ENCODE results near the gene KMT2D.
"Not testable (repeated sequence)": the region's sequence is repeated elsewhere in the genome, so short reads cannot be mapped to it uniquely, and the experiment has no call there.

Gene KMT2D

DNA sequence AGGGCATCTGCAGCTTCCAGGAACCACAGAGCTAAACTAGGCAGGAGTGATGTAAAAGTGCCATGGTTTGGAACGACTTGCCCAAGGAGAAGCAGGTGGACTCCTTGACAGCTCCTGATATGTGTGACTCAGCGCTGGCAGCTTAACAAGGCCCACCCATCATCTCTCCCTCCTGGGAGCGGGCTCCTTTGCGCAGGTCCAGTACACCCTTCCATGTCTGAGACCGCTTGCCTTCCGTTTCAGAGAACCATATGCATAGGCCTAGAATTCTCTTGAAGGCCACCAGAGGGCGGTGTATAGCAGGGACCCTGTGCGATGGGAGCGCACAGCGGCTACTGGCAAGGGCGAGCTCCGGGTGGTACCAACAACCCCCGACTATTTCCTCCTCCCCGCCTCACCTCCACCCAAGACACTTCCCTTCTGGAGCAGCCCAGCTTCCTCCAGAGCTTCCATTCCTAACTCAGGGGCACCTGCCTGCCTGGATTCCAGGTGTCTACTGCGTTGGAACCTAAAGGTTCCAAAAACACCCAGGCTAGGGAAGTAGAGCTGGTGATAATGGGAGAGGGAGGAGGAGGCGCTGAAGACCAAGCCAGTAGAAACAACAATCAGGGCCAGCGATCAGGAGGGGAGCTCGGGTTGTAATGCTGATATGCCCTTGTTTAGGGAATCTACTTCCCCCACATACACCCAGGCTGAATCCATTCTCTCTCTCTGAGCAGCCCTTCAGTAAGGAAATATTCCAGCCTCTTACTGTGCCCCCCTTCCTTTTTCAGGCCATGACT is 27.7 kb upstream of the KMT2D start:
- Histone ChIP-seq H3K4me3 (ENCODE audit: insufficient read depth, low read depth, low read length, poor library complexity, severe bottlenecking) (no peak overlapping the region), H3K4me1 (ENCODE audit: control insufficient read depth, insufficient read depth, low read length, poor library complexity, severe bottlenecking) (peaks cover 36% of the 10 kb centered on the region), H3K27me3 (replicated peaks; ENCODE audit: control insufficient read depth, insufficient read depth, low read length, poor library complexity, severe bottlenecking) (peaks cover 41% of the 10 kb centered on the region), H3K36me3 (ENCODE audit: control insufficient read depth, insufficient read depth, low read length) (no peaks in the 10 kb centered on the region), H3K9me3 (ENCODE audit: control insufficient read depth, low read length) (no peaks in the 10 kb centered on the region), H3K27ac (ENCODE audit: insufficient read depth, low read length, poor library complexity, severe bottlenecking) (no peak overlapping the region)
- peak in 2 of 3 donors; percentile 44 to 58 for DNase-seq

DNA sequence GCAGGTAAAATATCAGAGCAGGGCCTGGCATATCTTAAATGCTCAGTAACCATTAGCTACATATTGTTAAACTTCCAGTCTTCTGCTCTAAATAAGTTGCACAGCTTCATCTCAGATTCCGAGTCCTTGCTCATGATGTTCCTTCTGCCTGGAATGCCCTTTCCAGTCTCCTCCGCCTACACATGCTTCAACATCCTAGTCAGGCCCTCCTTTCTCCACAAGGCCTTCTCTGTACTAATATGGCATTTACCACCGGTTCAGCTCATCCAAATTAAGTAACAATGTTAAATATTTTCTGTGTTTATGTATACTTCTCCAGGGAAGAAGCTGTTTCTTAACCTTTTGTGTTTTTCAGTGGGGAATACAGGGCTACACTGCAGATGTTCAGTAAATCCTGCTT is 25.5 kb upstream of the KMT2D start:
- no peaks in the 10 kb centered on the region for H3K9me3 ChIP-seq (ENCODE audit: control insufficient read depth, low read length)
- no peak overlapping the region for H3K27ac ChIP-seq (ENCODE audit: insufficient read depth, low read length, poor library complexity, severe bottlenecking)
- DNase-seq: no peak
- H3K4me1 ChIP-seq (ENCODE audit: control insufficient read depth, insufficient read depth, low read length, poor library complexity, severe bottlenecking): peaks cover 28% of the 10 kb centered on the region
- no peak overlapping the region for H3K4me3 ChIP-seq (ENCODE audit: insufficient read depth, low read depth, low read length, poor library complexity, severe bottlenecking)
- no peaks in the 10 kb centered on the region for H3K36me3 ChIP-seq (ENCODE audit: control insufficient read depth, insufficient read depth, low read length)
- peaks cover 20% of the 10 kb centered on the region for H3K27me3 ChIP-seq (replicated peaks; ENCODE audit: control insufficient read depth, insufficient read depth, low read length, poor library complexity, severe bottlenecking)

DNA sequence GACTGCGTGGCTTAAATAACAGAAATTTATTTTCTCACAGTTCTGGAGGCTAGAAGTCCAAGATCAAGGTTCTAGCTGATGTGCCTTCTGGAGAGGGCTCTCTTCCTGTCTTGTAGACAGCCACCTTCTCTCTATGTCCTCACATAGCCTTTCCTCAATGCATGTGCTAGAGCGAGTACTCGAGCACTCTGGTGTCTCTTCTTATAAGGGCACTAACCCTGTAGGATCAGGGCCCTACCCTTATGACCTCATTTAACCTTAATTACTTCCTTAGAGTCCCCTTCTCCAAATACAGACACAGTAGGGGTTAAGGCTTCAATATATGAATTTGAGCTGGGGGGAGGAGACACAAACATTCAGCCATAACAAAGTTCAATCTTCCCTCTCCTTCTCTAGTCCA is 23.8 kb upstream of the KMT2D start:
- no peak for DNase-seq
- Histone ChIP-seq H3K4me3 (ENCODE audit: insufficient read depth, low read depth, low read length, poor library complexity, severe bottlenecking) (no peak overlapping the region), H3K9me3 (ENCODE audit: control insufficient read depth, low read length) (no peaks in the 10 kb centered on the region), H3K27me3 (replicated peaks; ENCODE audit: control insufficient read depth, insufficient read depth, low read length, poor library complexity, severe bottlenecking) (peaks cover 4% of the 10 kb centered on the region), H3K4me1 (ENCODE audit: control insufficient read depth, insufficient read depth, low read length, poor library complexity, severe bottlenecking) (peaks cover 18% of the 10 kb centered on the region), H3K27ac (ENCODE audit: insufficient read depth, low read length, poor library complexity, severe bottlenecking) (no peak overlapping the region), H3K36me3 (ENCODE audit: control insufficient read depth, insufficient read depth, low read length) (no peaks in the 10 kb centered on the region)

DNA sequence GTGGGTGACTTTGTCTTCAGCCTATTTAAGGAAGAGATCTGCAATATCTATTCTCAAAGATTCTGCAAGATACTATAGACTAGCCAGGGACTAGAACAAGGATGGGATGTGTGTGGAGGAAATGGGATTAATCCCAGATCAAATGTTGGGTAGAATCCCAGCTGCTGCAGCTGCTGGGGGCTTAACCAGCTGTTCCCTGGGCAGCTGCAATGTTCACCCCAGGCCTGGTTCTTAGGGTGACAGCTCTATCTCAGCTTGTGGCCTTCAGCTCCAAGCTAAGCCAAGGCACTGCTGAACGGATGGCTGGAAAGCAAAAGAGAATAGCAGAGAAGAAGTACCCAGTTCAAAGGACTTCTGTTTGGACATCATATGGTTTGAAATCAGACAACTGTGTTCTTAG is 19.2 kb upstream of the KMT2D start:
- DNase-seq: no peak
- no peak overlapping the region for H3K27ac ChIP-seq (ENCODE audit: insufficient read depth, low read length, poor library complexity, severe bottlenecking)
- no peaks in the 10 kb centered on the region for H3K9me3 ChIP-seq (ENCODE audit: control insufficient read depth, low read length)
- H3K4me1 ChIP-seq (ENCODE audit: control insufficient read depth, insufficient read depth, low read length, poor library complexity, severe bottlenecking): no peaks in the 10 kb centered on the region
- H3K27me3 ChIP-seq (replicated peaks; ENCODE audit: control insufficient read depth, insufficient read depth, low read length, poor library complexity, severe bottlenecking): no peaks in the 10 kb centered on the region
- no peak overlapping the region for H3K4me3 ChIP-seq (ENCODE audit: insufficient read depth, low read depth, low read length, poor library complexity, severe bottlenecking)
- no peaks in the 10 kb centered on the region for H3K36me3 ChIP-seq (ENCODE audit: control insufficient read depth, insufficient read depth, low read length)

DNA sequence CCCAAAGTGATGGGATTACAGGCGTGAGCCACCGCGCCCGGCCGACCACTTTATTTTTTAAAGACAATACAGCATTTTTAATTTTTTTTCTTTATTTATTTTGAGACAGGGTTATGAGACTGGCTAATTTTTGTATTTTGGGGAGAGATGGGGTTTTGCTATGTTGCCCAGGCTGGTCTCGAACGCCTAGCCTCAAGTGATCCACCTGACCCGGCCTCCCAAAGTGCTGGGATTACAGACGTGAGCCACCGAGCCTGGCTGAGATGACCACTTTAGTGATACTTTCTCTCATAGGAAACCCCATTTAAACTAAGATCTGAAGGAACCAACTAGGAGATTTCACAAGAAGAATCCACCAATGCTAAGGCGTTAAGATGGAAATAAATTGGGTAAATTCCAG is 10.4 kb upstream of the KMT2D start:
- H3K9me3 ChIP-seq (ENCODE audit: control insufficient read depth, low read length): no peaks in the 10 kb centered on the region
- H3K36me3 ChIP-seq (ENCODE audit: control insufficient read depth, insufficient read depth, low read length): peaks cover 2% of the 10 kb centered on the region
- no peak overlapping the region for H3K4me3 ChIP-seq (ENCODE audit: insufficient read depth, low read depth, low read length, poor library complexity, severe bottlenecking)
- H3K4me1 ChIP-seq (ENCODE audit: control insufficient read depth, insufficient read depth, low read length, poor library complexity, severe bottlenecking): peaks cover 10% of the 10 kb centered on the region
- no peak for DNase-seq
- H3K27me3 ChIP-seq (replicated peaks; ENCODE audit: control insufficient read depth, insufficient read depth, low read length, poor library complexity, severe bottlenecking): no peaks in the 10 kb centered on the region
- no peak overlapping the region for H3K27ac ChIP-seq (ENCODE audit: insufficient read depth, low read length, poor library complexity, severe bottlenecking)

DNA sequence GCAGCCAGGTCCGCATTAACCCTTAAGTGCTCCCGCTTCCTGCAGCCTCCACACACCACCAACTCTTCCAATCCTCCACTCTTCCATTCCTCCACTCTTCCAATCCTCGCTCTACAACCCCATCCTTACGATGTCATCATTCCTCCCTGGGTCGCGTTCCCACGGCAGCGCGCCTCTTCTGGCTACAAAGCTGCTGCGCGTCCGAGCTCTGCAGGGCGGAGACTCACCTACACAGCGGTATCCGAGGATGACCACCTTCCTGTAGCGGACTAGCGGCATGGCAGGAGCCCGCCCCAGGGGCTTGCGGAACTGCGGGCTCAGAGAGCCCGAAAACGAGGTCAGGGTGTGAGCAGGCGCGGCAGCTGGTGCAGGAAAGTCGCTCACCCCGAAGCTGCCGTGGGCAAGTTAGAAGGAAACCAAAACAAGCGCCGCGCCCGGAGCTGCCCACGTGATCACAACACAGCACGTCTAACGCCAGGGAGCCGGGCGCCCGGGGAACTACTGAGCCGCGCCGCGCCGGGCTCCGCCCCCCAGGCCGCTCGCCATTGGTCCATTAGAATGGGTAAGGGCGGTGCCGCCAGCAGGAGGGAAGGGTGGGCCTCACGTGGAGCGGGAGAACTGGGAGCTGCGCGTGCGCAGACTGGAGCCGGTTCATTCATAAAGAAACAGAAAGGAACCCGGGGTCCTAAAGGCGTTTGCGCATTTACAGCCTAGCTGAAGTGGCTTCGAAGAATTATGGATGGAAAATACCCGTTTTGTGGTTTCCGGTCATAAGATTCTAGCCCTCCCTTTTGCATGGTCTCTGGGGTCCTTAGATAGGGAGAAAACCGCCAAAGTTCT is 9.1 kb upstream of the KMT2D start, which contains the start of gene RHEBL1:
TSS of gene RHEBL1 (minus strand) at position 473 of the 840 bp plus-strand sequence. CDS start at position 279, 194 bp downstream.
- H3K27me3 ChIP-seq (replicated peaks; ENCODE audit: control insufficient read depth, insufficient read depth, low read length, poor library complexity, severe bottlenecking): no peaks in the 10 kb centered on the region
- peak within 1 kb of the TSS; percentile 72 for H3K27ac ChIP-seq (ENCODE audit: insufficient read depth, low read length, poor library complexity, severe bottlenecking)
- peak; percentile 98 to 99 (median 98) for DNase-seq
- H3K4me1 ChIP-seq (ENCODE audit: control insufficient read depth, insufficient read depth, low read length, poor library complexity, severe bottlenecking): peaks cover 10% of the 10 kb centered on the region
- no peaks in the 10 kb centered on the region for H3K9me3 ChIP-seq (ENCODE audit: control insufficient read depth, low read length)
- peak within 1 kb of the TSS; percentile 98 for H3K4me3 ChIP-seq (ENCODE audit: insufficient read depth, low read depth, low read length, poor library complexity, severe bottlenecking)
- peaks cover 2% of the 10 kb centered on the region for H3K36me3 ChIP-seq (ENCODE audit: control insufficient read depth, insufficient read depth, low read length)

DNA sequence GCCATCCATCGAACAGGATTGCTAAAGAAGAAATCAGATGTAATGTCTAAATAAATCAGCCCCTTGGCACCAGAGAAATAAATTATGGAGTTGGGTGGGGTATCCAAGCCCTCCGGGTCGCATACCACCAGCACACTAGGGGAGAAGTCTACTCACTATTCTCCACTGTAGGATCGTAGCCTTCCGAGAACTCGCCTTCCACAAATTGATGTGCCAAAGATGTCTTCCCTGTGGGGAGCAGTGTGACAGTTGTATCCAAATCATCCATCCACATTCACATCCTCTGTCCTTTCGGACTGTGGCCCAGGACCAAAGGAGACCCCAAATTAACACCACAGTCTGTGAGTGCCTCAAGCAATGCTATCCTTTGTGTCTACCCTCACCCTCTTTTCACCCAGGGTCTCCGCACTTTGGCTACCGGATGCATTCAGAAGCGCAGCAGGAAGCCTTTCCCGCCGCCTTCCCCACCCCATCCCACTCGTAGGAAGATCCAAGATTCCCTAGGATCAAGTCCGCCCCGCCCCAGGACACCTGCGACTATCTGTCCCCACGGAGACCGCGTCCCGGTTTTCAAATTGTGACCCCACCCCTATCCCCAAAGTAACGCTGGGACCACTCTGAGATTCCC is 8.4 kb upstream of the KMT2D start:
- Histone ChIP-seq H3K27ac (ENCODE audit: insufficient read depth, low read length, poor library complexity, severe bottlenecking) (peak overlapping the region; percentile 72), H3K4me1 (ENCODE audit: control insufficient read depth, insufficient read depth, low read length, poor library complexity, severe bottlenecking) (peaks cover 10% of the 10 kb centered on the region), H3K9me3 (ENCODE audit: control insufficient read depth, low read length) (no peaks in the 10 kb centered on the region), H3K27me3 (replicated peaks; ENCODE audit: control insufficient read depth, insufficient read depth, low read length, poor library complexity, severe bottlenecking) (no peaks in the 10 kb centered on the region), H3K36me3 (ENCODE audit: control insufficient read depth, insufficient read depth, low read length) (peaks cover 2% of the 10 kb centered on the region), H3K4me3 (ENCODE audit: insufficient read depth, low read depth, low read length, poor library complexity, severe bottlenecking) (peak overlapping the region; percentile 98)
- DNase-seq: no peak

DNA sequence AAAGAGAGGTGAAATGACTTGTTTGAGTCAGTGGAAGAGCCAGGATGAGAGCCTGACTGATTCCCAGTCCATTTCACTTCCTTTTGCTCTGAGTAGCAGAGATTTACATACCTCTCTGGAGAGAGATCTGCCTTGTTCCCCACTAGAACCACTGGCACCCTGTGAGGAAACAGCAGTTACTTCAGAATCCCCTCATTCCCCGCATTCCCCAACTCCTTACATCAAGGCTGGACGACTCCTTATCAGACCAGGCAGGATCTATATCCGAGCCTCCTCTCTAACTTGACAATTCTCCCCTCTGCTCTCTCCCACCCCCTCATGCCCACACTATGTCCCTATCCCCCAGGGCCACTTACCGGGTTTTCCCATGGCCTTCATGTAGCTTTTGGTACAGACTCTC is 5.5 kb upstream of the KMT2D start:
- Histone ChIP-seq H3K27me3 (replicated peaks; ENCODE audit: control insufficient read depth, insufficient read depth, low read length, poor library complexity, severe bottlenecking) (no peaks in the 10 kb centered on the region), H3K4me1 (ENCODE audit: control insufficient read depth, insufficient read depth, low read length, poor library complexity, severe bottlenecking) (peaks cover 12% of the 10 kb centered on the region), H3K27ac (ENCODE audit: insufficient read depth, low read length, poor library complexity, severe bottlenecking) (no peak overlapping the region), H3K36me3 (ENCODE audit: control insufficient read depth, insufficient read depth, low read length) (peaks cover 2% of the 10 kb centered on the region), H3K9me3 (ENCODE audit: control insufficient read depth, low read length) (no peaks in the 10 kb centered on the region), H3K4me3 (ENCODE audit: insufficient read depth, low read depth, low read length, poor library complexity, severe bottlenecking) (no peak overlapping the region)
- no peak for DNase-seq

DNA sequence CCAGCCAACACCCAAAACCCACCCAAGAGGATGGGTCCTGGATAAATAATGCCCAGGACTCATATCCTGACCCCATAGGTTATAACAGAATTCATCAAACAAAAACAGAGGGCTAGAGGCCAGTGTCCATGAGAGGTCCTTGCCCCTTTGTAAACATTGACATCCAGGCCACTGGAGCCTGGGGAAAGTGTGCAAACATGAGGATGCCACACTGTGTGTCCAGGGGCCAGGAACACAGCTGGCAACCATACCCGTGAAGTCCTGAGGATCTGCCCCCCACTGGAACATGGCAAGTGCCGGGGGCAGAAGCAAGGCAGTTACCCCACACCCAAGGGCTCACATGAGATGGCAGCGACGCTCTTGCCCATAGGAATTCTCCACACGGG is 4.2 kb upstream of the KMT2D start:
- no peak overlapping the region for H3K27ac ChIP-seq (ENCODE audit: insufficient read depth, low read length, poor library complexity, severe bottlenecking)
- no peaks in the 10 kb centered on the region for H3K9me3 ChIP-seq (ENCODE audit: control insufficient read depth, low read length)
- peaks cover 2% of the 10 kb centered on the region for H3K36me3 ChIP-seq (ENCODE audit: control insufficient read depth, insufficient read depth, low read length)
- H3K4me3 ChIP-seq (ENCODE audit: insufficient read depth, low read depth, low read length, poor library complexity, severe bottlenecking): no peak overlapping the region
- H3K4me1 ChIP-seq (ENCODE audit: control insufficient read depth, insufficient read depth, low read length, poor library complexity, severe bottlenecking): peaks cover 12% of the 10 kb centered on the region
- no peak for DNase-seq
- no peaks in the 10 kb centered on the region for H3K27me3 ChIP-seq (replicated peaks; ENCODE audit: control insufficient read depth, insufficient read depth, low read length, poor library complexity, severe bottlenecking)

DNA sequence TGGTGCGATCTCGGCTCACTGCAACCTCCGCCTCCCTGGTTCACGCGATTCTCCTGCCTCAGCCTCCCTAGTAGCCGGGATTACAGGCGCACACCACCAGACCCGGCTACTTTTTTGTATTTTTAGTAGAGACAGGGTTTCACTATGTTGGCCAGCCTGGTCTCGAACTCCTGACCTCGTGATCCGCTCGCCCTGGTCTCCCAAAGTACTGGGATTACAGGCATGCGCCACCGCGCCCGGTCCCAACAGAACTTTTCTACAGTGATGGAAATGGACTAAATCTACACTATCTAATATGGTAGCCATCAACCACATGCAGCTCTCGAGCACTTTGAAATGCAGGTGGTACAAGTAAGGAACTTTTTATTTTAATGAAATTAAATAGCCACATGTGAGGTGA is 1.3 kb upstream of the KMT2D start:
- H3K36me3 ChIP-seq (ENCODE audit: control insufficient read depth, insufficient read depth, low read length); DNase-seq; H3K4me3 ChIP-seq (ENCODE audit: insufficient read depth, low read depth, low read length, poor library complexity, severe bottlenecking); H3K9me3 ChIP-seq (ENCODE audit: control insufficient read depth, low read length); H3K27me3 ChIP-seq (replicated peaks; ENCODE audit: control insufficient read depth, insufficient read depth, low read length, poor library complexity, severe bottlenecking); H3K27ac ChIP-seq (ENCODE audit: insufficient read depth, low read length, poor library complexity, severe bottlenecking): not testable (repeated sequence)
- peaks cover 28% of the 10 kb centered on the region for H3K4me1 ChIP-seq (ENCODE audit: control insufficient read depth, insufficient read depth, low read length, poor library complexity, severe bottlenecking)
